GM21423 (cell line): ENCODE results near the gene CDSN.

Experiments
- ATAC-seq: cut with Tn5 transposase; IDR thresholded peaks from one replicate; pipeline ENCODE4 v1.9.1; 2021; ENCODE audit warnings: mild to moderate bottlenecking, moderate library complexity; ENCODE audit not compliant: unreplicated experiment

CDSN gene

DNA sequence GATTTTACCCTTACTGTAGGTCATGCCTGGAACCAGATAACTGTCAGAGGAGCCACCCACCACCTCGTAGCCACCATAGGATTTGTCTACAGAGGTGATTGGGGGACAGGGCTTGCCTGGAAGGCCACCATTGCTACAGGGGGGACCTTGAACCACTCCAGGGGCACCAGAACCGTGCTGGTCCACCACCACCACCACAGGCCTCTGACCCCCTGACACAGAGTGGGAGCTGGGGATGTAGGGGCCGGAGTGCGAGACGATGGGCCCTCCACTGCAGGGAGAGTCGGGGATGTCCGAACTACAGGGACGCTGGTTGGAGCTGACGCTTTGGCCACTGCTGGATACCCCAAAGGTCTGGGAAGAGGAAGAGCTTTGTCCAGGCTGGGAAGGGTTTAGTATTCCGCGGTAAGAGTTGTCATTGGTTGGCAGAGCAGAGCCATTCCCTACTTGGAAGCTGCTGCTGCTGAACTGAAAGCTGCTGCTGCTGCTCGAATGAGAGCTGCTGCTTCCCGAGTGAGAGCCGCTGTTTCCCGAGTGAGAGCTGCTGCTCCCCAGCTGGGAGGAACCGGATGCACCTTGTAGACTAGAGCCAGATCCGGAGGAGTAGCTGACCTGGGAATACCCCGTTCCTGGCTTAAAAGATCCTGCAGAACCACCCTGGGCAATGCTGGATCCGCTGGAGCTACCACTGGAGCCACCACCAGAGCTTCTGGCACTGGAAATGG, 3.4 kb downstream of the CDSN start:
- ATAC-seq, result no peak

DNA sequence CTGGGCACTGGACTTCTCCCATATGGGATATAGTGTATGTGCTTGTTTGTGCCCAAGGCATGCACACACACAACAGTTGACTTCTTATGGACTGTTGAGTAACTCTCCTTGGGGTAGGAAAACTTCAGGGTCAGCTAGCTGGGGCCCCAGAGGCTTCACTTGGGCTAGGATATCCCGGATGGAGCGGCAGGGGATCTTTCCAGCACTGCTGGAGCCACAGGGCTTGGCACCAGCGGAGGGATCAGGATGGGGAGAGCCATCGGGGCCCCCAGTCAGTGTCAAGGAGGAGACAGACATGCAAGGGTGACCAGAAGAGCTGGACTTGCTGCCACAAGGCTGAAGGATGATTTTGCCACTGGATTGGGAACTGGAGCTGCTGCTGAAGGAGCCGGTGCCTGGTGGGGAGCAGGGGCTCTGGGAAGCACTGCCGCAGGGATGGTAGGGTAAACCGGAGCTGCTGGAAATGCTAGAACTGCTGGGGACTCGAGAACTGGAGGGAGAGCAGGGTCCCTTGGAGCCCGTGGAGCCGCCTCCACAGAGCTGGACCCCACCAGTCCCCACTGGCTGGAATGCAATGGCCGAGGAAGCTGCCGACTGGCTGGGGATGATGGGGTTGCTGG, 4.2 kb downstream of the CDSN start:
- no peak for ATAC-seq

DNA sequence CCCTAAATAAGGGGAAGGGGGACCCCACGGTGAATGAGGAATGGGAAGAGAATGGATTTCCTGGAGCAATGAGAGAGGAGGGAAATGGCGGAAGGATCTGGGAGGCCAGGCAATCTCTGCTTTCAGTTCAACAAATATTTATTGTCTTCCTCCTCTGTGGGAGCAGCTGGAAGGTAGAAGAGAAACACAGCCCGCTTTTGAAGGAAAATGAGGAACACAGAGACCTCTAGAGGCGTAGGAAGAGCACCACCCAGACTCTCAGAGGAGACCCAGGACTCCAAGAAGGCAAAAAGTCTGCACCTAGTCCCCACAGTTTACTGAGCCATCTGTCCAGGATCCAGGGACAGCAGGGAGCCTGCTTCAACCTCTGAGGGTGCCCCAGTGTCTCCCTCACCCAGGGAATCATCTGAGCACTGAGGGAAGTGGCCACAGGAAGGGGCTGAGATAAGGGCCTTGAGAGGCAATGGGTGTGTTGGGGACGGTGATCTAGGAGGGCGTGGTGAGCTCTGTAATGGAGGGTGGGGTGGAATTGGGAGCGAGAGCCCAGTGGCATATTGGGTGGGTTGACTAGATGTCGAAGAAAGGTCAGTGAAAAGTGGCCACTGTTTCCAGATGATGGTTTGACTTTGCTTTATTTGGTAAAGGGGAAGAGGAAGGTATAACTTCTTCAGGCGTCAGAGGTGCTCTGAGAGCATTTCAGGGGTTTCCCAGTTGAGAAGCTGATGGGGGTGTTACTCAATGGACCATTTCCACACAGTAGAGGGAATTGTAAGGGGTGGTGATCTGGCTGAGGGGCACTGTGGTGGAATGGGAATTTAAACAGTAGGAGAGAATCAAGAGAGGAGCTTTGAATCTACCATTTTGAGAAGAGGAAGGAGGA, 5.0 kb downstream of the CDSN start:
- ATAC-seq, result no peak

DNA sequence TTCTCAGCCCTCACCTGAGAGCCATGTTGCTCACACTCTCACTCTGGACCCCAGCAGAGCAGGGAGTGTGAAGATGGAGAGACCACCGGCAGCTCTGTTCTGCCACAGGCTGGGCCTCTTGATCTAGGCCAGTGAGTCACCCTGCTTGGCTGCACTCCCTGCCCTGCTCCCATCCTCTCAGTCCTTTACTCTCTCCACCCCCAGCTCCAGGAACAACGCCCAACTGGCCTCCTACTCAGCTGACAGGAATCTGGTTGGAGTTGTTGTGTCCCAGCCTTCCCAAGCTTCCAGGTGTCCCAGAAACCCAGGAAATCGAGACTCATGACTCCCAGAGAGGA, 5.7 kb downstream of the CDSN start, which contains the start of gene PSORS1C1:
TSS of gene PSORS1C1 (plus strand) at position 260 of the 338 bp plus-strand sequence. CDS start 14,833 bp downstream, outside the sequence.
- no peak for ATAC-seq

GRCh38 chr6:31113861-31114540, 6.2 kb downstream of the CDSN start:
- no peak for ATAC-seq

GRCh38 chr6:31112478-31112877, 7.8 kb downstream of the CDSN start, which contains the start of gene C6orf15:
C6orf15 (minus strand) TSS chr6:31112575; CDS start chr6:31112555, 20 bp downstream.
- no peak for ATAC-seq

GRCh38 chr6:31111712-31112111, 8.5 kb downstream of the CDSN start:
- ATAC-seq, result no peak

GRCh38 chr6:31110825-31111582, 9.2 kb downstream of the CDSN start:
- no peak for ATAC-seq

DNA sequence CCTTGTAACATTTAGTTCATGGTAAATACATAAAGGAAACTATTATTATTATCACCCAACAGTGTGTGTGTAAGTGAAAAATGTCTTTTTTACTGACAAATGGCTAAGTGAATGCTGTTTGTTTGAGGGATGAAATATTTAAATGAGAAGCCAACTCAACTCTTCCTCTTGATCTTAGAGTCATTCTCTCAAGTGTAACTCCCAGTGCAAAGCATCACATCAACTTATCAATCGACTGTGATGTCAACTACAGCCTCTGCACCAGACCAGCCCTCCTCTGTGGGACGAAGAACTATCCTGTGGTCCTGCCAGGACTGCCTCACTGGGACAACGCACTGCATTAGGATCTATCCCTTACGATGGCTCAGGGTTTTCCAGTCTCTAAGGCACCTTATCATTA, 13.2 kb downstream of the CDSN start:
- no peak for ATAC-seq

- ATAC-seq, result no peak
Observed at GRCh38 chr6:31103136-31103535, 17.1 kb downstream of the CDSN start.

DNA sequence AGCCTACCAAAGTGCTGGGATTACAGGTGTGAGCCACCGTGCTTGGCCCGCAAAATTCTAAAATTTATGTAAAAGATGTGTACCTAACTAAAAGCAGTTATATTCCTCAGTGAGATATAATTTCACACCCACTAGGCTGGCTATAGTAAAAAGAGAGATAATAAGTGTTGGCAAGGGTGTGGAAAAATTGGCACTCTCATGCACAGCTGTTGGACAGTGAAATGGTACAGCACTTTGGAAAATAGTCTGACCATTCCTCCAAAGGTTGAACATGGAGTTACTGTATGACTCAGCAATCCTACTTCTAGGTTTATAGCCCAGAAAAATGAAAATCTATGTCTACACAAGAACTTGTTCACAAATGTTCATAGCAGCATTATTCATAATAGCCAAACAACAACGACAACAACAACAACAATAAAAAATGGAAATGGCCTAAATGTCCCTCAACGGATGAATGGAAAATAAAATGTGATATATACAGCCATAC, 21.8 kb downstream of the CDSN start:
- no peak for ATAC-seq

- ATAC-seq, result no peak
Observed at GRCh38 chr6:31096656-31097055, 23.6 kb downstream of the CDSN start.

GRCh38 chr6:31096215-31096614, 24.0 kb downstream of the CDSN start:
- ATAC-seq, result no peak

DNA sequence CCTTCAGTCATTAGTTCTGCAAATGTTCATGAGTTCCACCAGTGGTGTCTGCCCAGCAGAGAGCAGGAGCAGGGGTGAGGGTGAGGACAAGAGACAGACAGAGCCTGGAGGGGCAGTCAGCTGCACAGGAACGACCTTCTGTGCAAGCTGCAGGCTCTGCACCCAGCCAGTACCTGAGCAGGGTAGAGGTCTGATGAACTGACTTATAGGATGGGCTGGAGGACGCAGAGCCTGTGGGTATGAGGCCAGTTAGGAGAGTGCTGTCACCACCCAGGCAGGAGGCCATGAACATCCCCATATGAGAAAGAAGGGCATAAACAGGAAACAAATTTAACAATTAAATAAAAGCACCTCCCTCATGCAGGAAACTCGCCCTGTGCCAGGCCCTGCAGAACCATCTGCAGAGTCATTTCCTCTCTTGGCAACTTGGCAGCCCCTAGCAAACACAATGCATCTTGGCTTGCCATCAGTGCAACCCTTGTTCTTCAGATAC, 25.8 kb downstream of the CDSN start:
- ATAC-seq, result no peak

GRCh38 chr6:31092769-31093505, 27.3 kb downstream of the CDSN start:
- no peak for ATAC-seq

- ATAC-seq, result no peak
Observed at GRCh38 chr6:31092238-31092637, 28.0 kb downstream of the CDSN start.

DNA sequence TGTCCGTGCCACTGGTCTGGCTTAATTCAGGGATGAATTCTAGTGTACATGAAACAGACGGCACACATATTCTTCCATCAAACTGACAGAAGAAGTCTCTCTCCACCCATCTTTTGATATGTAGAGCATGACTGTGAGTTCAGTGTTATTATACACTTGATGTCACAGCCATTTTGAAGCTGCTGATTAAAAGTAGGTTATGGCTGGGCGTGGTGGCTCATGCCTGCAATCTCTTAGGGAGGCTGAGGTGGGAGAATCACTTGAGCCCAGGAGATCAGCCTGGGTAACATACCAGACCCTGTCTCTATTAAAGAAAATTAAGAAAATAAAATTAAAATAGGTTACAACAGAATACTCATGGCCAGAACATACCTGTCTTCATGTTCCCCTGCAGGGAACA, 28.6 kb downstream of the CDSN start:
- ATAC-seq, result no peak

DNA sequence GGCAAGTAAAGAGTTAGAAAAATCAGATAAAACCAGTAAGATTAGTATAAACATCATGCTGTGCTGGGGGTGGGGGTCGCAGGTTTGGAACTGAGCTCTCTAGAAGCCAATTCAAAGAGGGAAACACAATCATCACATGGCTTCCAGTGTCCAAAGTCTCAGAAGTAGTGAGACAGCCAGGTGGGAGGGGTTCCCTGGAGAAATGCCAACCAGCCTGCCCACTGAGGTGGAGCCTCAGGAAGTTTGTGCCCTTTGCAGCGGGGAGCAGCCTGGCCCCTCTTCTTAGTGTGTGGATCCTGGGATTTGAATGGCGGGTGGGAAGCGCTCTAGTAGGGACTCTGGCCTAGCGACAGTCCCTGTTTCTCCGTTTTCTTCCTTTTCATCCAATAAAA, 29.3 kb downstream of the CDSN start:
- ATAC-seq, result no peak

- no peak for ATAC-seq
Observed at GRCh38 chr6:31090275-31090972, 29.8 kb downstream of the CDSN start.
